ENCODE data around the gene SH2B2.
"Not testable (repeated sequence)": the region's sequence is repeated elsewhere in the genome, so short reads cannot be mapped to it uniquely, and the experiment has no call there.

The SH2B2 gene

DNA sequence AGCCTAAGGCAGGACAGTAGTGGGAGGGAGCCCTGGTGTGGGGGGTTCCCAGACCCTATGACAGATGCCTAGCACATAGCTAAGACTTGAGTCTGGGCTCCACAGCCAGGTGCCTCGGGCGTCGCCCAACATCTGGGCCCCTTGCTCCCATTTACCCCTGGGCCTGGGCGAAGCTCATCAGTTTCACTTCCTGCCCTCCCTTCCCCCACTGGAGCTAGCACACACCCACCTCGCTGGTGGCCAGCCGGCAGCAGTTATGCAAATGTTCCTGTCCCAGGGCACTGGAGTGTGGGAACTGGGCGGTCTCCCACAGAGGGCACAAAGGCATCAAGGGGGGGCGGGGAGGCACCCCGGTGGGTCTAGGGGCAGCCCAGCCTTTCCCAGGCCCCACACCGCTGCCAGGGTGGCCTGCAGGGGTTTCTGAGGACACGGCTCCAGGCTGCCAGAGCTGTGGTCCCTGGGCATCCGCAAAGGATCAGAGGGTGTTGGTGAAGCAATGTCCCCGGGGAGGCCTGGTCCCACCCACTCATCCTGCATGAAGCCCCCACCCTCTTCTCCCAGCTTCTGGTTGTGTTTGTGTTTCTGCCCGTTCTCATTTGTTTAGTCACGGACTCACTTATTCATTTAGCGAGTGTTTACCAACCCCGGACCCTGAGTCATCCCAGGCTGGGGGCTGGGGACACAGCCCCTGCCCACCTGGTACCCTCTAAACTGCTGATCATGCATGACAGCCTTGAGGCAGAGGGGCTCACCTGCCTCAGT lies 20.4 kb downstream of the SH2B2 start:
- no peak for DNase-seq (ENCODE audit: low read depth)

DNA sequence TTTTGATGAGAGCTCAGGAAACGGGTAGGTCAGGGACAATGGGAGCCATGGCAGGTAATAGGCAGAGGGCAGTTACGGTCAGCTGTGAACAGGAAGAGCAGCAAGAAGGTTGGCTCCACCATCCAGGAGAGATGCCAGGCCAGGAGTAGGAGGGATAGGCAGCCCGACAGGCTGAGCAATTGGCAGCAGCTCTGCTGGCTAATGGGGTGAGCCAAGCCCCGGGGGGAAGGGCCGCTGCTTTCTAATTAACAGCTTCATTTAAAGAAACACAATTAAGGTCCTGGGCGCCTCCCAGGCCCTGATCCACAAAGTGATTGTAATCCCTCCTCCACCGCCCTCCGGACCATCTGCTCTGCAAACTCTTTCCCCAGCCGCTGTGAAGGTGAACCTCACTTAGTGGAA lies 23.7 kb downstream of the SH2B2 start:
- no peak for DNase-seq (ENCODE audit: low read depth)

DNA sequence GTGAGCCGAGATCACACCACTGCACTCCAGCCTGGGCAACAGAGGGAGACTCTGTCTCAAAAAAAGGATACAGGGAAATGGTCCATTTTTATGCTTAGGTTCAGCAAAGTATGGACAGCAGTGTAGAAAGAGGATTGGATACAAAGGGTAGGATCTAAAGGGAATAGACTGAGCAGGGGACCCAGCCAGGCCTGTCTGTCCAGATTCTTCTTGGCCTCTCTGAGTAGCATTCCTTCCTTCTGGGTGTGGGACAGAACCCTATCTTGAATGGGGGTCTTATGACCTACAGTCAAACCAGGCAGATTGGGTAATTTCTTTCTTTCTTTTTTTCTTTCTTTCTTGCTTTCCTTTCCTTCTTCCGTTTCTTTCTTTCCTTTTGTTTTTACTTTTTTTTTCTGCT lies 25.6 kb downstream of the SH2B2 start:
- DNase-seq (ENCODE audit: low read depth) = no peak

DNA sequence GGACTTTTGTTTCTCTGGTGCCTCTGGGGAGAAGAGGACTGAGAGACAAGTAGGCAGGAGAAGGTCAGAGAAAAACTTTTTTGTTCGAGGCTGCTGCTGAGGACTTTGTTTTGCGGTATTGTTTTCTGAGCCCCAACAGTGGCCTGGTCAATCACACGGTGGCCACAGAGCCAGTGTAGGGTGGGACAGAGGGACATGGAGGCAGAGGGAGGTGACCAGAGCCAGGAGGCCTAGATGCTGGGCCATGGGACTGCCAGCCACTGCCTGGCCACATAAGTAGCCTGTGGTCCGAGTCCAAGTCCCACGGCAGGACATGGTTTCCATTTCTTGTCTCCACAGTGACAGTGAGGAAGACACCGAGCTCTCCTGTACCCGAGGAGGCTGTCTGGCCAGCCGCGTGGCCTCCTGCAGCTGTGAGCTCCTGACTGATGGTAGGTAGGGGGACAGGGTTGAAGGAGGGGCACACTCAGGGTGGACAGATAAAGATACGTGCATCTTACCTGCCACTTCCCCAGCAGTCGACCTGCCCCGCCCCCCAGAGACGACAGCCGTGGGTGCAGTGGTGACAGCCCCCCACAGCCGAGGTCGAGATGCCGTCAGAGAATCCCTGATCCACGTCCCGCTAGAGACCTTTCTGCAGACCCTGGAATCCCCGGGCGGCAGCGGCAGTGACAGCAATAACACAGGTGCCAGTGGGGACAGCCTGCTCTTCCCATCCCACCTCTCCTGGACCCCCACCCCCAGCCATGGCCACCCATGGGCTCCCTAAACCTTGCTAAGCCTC lies 27.5 kb downstream of the SH2B2 start:
- no peak for DNase-seq (ENCODE audit: low read depth)

DNA sequence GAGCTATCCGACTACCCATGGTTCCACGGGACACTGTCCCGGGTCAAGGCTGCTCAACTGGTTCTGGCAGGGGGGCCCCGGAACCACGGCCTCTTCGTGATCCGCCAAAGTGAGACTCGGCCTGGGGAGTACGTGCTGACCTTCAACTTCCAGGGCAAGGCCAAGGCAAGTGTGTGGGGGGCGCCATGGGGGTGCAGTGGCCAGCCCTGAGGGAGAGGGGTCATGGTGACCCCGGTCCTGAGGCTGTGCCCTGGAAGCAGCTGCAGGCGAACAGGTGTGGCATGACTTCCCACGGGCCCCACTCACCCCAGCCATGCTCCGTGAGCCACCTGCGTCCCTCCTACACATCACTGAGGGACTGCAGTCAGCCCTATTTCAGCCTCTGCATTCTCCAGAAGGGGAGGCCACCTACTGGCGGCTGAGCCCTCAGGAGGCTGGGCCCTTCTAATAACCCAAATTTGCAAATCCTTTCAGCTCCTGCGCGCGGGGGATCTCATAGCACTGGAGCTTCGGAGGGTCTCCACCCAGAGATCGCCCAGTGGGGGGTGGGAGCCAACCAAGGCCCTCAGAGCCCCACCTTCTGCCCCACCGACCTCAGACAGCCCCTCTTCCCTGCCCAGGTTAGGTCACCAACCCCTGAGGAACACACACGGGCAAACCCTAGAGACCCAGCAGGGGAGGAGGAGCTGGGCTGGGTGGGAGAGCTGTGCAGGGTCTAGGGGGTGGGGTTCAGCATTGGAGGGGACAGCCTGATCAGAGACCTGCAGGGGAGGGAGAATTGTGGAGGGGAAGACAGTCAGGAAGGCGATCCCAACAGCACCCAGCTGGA lies 30.8 kb downstream of the SH2B2 start:
- DNase-seq (ENCODE audit: low read depth) = no peak

DNA sequence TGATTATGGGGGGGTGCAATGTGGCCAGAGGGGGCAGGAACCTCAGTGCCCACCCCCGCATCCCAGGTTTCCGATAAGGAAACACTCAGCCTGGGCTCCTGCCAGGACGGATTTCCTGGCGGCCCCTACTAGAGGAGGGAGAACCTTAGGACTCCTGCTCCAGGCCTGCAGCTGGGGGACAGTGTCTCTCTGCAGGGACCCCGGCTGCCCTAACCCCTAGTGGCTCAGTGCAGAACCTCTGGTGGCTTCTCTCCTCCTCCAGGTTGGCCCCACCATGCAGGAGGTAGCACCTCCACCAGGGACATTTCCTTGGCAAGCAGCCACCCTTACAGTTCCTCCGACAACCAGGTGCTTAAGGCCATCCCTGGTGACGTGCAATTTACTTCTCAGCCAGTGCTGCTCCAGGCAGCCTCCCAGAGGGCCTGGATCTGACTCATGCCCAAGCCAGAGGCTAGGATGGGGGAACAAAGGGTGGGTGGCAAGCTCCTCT lies 31.9 kb downstream of the SH2B2 start:
- DNase-seq (ENCODE audit: low read depth) = no peak

DNA sequence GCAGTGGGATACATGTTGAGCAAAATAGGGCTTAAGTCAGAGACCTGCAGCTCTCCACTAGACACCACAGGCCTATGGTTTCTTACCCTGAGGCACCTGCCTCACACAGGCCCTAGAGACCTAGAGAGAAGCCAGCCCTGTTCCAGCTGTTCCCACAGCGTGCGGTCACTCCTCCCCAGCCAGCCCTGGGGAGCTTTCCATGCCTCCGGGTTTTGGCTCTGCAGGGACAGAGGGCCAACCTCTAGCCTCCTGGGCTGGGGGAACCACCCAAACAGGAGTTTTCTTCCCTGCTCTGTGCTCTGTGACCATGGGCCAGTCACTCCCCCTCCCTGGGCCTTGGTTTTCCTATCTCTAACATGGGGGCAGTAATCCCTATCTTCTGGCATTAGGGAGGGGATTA lies 33.0 kb downstream of the SH2B2 start:
- DNase-seq (ENCODE audit: low read depth) = no peak

DNA sequence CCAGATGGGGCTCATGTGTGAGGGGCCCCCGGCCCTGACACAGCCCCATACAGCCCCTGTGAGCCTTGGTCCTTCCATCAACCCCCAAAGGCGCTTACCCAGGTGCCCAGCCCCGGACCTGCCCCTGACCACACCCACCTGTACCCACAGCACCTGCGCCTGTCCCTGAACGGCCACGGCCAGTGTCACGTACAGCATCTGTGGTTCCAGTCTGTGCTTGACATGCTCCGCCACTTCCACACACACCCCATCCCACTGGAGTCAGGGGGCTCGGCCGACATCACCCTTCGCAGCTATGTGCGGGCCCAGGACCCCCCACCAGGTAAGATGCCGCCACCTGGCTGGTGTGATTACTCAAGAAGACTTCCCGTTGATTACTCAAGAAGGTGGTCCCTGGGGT lies 33.5 kb downstream of the SH2B2 start:
- DNase-seq (ENCODE audit: low read depth) = no peak

DNA sequence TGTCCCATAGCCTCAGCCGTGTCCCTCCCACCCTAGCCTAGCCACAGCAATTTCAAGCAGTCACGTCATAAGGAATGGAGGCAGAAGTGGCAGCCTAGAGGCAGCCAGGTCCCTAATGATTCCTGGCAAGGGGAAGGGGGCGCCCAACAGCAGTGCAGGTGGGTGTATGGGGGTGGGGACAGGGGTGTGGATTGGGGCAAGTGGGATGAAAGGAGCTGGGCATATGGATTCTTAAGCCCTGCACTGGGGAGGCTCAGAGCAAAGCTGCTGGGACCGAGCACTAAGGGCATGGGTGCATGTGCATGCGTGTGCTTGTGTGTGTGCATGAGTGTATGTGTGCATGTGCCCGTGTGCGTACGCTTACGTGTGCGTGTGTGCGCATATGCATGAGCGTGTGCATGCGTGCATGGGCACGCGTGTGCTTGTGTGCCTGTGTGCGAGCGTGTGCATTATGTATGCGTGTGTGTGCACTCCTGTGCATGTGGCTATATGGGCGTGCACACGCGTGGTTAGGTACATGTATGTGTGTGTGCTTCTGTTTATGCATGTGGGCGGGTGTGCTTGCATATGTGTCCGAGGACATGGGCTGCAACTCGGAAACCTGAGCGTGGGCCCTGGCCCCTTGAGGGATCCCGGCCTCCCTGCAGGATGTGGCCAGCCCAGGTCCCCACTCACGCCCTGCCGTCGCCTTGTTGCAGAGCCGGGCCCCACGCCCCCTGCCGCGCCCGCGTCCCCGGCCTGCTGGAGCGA lies 34.1 kb downstream of the SH2B2 start:
- DNase-seq (ENCODE audit: low read depth) = no peak

DNA sequence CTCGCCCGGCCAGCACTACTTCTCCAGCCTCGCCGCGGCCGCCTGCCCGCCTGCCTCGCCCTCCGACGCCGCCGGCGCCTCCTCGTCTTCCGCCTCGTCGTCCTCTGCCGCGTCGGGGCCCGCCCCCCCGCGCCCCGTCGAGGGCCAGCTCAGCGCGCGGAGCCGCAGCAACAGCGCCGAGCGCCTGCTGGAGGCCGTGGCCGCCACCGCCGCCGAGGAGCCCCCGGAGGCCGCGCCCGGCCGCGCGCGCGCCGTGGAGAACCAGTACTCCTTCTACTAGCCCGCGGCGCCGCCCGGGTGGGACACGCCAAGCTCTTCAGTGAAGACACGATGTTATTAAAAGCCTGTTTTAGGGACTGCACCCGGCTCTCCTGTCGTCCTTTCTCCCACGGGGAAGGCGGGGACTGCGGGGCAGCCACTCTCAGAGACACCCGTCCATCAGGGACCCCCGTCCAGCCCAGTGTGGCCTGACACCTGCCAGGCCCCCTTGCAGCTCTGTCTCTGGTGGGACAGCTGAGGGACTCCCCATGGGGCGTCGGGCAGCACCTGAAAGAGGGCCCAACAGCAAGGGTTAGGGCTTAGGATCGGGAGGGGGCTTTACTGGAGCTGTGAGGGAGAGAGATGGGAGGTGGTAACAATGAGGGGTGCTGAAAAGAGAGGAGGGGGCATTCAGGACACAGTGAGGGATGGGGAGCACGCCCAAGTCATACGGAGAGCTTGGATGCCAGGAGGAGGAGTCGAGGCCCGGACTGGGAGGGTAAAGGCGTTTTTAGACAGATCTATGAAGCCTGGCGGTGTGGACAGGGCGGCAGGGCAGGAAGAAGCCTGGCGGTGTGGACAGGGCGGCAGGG lies 34.9 kb downstream of the SH2B2 start:
- DNase-seq (ENCODE audit: low read depth) = peak; percentile 21

DNA sequence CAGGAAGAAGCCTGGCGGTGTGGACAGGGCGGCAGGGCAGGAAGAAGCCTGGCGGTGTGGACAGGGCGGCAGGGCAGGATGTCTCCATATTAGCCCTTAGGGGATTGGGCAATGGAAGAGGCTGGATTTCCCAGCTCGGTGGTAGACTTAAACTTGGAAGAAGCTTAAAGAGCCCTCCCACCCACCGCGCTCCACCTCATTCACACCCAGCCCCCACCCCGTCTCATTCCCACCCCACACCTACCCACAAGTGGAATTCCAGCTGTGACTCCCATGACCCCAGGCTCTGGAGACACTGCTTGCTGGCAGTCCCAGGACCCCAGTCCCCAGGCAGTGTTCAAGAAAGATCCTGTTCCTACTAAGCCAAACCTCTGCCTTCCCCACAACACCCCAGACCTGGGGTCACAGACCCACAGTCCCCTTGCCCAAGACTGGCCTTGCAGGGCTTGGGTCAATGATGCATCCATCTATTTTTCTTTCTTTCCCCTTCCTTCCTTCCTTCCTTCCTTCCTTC lies 35.6 kb downstream of the SH2B2 start:
- DNase-seq (ENCODE audit: low read depth) = no peak

DNA sequence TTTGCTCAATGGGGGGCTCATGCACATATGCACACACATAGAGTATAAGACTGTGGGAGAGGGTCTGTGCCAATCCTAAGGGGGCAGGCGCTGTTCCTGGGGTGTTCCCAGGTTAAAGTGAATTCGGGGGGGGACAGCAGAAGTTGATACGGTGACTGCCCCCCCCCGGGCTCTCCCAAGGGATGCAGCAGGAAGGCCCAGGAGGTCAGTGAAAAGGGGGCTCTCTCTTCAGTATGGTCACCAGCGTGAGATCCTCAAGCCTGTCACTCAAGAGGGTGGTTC lies 37.2 kb downstream of the SH2B2 start:
- DNase-seq (ENCODE audit: low read depth) = no peak

DNA sequence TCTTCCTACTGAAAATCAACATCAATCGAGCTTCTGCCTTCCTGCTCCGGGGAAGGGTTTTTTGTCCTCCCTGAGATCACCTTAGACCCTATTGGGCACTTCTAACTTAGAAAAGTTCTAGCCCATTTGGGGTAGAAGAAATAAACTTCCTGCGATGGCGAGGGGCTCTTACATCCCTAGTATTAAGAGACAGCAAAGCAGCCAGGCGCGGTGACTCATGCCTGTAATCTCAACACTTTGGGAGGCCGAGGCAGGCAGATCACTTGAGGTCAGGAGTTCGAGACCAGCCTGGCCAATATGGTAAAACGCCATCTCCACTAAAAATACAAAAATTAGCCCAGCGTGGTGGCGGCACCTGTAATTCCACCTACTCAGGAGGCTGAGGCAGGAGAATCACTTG lies 38.4 kb downstream of the SH2B2 start:
- not testable (repeated sequence) for DNase-seq (ENCODE audit: low read depth)

DNA sequence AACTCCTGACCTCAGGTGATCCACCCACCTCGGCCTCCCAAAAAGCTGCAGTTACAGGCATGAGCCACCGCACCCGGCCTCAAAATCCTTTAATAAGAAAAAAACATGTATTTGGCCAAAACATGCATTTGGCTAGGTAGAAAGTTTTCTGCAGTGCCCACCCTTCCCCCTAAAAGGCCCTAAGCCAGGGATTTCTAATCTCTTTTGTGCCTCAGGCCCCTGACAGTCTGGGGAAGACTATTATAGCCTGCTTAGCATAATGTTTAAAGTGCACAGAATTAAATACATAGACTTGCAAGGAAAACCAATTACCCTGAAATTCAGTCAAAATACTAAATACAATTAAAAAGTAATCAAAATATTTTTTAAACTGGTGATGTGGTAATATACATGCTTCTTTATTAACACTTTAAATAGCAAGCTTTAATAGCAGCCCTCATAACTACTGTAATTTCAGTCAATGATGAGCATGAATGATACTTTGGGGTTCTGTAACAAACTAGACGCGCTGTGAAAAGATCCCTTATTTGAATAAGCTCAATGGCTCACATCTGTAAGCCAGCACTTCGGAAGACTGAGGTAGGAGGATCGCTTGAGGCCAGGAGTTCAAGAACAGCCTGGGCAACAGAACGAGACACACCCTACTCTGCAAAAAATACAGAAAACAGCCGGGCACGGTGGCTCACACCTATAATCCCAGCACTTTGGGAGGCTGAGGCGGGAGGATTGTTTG lies 39.7 kb downstream of the SH2B2 start:
- no peak for DNase-seq (ENCODE audit: low read depth)

DNA sequence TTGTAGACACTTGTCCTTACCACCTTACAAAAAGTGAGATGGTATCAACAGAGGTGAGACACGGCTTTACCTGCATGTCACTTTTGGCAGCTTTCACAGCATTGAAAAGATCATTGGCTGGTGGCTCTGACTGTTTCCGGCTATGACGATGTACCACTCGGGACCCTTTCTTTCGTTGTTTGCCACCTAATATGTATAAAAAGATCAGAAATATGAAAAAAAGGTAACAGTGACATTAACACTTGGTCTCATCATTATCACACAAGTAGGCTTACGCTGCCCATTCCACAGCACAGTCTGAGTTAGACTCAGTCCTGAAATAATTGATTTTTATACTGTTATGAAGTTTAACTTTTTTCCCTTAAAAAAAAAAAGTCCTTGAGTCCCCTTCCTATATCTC lies 40.5 kb downstream of the SH2B2 start:
- DNase-seq (ENCODE audit: low read depth) = not testable (repeated sequence)

DNA sequence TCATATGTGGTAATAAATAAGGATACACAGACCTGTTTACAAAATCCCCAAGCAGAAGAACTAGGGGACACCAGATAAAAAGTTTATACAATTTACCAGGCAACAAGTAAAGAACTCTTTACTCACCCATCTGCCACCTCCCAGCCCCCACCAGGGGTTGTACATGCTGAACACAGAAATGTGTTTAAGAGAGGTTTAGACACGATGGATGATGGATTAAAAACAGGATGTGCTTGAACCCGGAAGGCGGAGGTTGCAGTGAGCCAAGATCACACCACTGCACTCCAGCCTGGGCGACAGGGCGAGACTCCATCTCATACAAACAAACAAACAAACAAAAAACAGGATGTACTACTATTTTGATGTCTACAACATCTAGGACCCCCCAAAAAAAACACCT lies 42.2 kb downstream of the SH2B2 start:
- not testable (repeated sequence) for DNase-seq (ENCODE audit: low read depth)

DNA sequence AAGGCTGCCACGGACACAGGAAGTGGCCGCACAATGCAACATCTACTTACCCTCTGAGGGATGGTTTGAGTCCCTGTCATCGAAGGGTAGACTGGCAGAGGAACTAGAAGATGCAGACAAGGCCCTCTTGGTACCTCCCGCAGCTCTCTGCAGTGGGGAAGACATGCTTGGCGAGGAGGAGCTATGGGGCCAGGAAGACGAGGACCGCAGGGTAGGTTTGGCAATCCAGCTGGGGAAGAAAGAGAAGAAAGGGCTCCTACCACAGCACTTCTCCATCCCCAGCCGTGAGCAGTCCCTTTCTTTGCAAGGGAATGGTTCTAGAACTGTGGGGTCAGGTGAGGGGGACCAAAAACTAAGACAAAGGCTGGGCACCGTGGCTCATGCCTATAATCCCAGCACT lies 42.7 kb downstream of the SH2B2 start:
- not testable (repeated sequence) for DNase-seq (ENCODE audit: low read depth)

DNA sequence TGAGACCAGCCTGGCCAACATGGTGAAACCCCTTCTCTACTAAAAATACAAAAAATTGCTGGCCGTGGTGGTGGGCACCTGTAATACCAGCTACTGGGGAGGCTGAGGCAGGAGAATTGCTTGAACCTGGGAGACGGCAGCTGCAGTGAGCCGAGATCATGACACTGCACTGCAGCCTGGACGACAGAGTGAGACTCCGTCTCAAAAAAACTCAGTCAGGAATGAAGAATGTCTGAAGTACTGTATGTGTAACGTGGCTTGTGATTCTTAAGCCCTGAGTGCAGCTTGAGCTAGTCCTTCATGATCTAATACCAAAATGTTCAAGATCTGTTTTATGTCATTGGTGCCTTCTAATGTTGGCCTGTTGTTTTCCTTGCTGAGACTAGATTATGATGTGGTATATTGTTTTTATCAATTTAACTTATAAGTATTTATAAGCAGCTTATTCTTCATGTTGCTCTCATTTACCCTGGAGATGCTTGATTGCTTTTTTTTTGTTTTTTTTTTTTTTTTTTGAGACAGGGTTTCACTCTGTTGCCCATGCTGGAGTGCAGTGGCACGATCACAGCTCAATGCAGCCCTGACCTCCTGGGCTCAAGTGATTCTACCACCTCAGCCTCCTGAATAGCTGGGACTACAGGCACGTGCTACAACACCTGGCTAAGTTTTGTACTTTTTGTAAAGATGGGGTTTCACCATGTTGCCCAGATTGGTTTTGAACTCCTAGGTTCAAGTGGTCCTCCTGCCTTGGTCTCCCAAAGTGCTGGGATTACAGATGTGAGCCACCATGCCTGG lies 44.2 kb downstream of the SH2B2 start:
- not testable (repeated sequence) for DNase-seq (ENCODE audit: low read depth)

DNA sequence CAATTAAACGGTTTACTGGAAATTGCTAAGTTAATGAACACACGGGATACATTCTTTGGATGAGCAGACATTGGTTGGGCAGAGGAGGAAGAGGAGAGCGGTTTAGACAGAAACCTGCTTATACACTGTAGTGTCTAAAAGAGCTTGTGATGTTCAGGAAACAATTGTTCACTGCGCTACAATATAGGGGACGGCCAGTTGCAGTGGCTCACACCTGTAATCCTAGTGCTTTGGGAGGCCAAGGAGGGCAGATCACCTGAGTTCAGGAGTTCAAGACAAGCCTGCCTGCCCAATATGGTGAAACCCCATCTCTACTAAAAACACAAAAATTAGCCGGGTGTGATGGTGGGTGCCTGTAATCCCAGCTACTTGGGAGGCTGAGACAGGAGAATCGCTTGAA lies 48.9 kb downstream of the SH2B2 start:
- DNase-seq (ENCODE audit: low read depth) = not testable (repeated sequence)
